ENCODE data around the gene RPL31.

The RPL31 gene

DNA sequence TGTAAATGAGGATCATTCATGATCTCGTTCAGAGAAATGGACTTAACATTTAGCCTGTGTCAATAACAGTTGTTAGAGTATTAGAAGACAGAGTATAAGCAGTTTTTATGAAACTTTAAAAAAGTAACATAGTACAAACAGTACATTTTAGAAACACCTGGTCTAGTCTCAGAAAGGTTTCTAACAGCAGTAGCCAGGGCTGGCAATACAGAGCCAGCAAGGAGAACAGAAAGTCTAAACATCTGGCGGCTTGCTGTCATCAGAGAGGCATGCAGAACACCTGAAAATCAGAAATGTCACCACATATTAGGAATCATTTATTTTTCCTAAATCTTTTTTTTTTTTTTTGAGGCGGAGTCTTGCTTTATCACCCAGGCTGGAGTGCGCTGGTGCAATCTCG, 50.1 kb downstream of the RPL31 start:
- H3K4me3 ChIP-seq (ENCODE audit: low read depth, low read length): no peak overlapping the region
- TF ChIP-seq, protein P1, sequence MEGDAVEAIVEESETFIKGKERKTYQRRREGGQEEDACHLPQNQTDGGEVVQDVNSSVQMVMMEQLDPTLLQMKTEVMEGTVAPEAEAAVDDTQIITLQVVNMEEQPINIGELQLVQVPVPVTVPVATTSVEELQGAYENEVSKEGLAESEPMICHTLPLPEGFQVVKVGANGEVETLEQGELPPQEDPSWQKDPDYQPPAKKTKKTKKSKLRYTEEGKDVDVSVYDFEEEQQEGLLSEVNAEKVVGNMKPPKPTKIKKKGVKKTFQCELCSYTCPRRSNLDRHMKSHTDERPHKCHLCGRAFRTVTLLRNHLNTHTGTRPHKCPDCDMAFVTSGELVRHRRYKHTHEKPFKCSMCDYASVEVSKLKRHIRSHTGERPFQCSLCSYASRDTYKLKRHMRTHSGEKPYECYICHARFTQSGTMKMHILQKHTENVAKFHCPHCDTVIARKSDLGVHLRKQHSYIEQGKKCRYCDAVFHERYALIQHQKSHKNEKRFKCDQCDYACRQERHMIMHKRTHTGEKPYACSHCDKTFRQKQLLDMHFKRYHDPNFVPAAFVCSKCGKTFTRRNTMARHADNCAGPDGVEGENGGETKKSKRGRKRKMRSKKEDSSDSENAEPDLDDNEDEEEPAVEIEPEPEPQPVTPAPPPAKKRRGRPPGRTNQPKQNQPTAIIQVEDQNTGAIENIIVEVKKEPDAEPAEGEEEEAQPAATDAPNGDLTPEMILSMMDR (conservative IDR thresholded peaks at IDR 0.05; ENCODE audit: low read depth, low read length): no peak
- no peak for DNase-seq (ENCODE audit: low read depth)

- TF ChIP-seq, protein P1 (conservative IDR thresholded peaks at IDR 0.05; ENCODE audit: low read depth, low read length): no peak
- H3K4me3 ChIP-seq (ENCODE audit: low read depth, low read length): no peak overlapping the region
- no peak for DNase-seq (ENCODE audit: low read depth)
Observed at GRCh38 chr2:101053117-101053516, 51.0 kb downstream of the RPL31 start.

Measured in choroid plexus epithelial cell (primary cell).